ENCODE results near the gene SPSB4.

Gene SPSB4

GRCh38 chr3:141176775-141177174 is 125.6 kb downstream of the SPSB4 start:
- Histone ChIP-seq H3K23ac (ENCODE audit: low read depth, low read length, poor library complexity) (no peak overlapping the region), H2BK12ac (ENCODE audit: low read length) (no peak overlapping the region), H2AK5ac (ENCODE audit: low read depth, low read length) (no peak overlapping the region), H4K91ac (ENCODE audit: low read depth, low read length, poor library complexity) (no peak overlapping the region), H3K79me1 (ENCODE audit: low read depth, low read length) (no peaks in the 10 kb centered on the region), H3K4me1 (ENCODE audit: control insufficient read depth in 2 of 2, insufficient read depth in 1 of 2, low read depth in 1 of 2, low read length in 2 of 2) (no peaks in the 10 kb centered on the region), H2BK15ac (ENCODE audit: low read length) (no peak overlapping the region), H3K18ac (ENCODE audit: low read length) (no peak overlapping the region), H3K9ac (ENCODE audit: low read depth, low read length, poor library complexity) (no peak overlapping the region), H2BK120ac (ENCODE audit: low read depth, low read length) (no peak overlapping the region), H3K4me3 (ENCODE audit: low read length in 2 of 2) (no peak overlapping the region), H3K27me3 (ENCODE audit: control insufficient read depth in 3 of 3, insufficient read depth in 3 of 3, low read depth in 1 of 3, low read length in 3 of 3) (no peaks in the 10 kb centered on the region), H3K14ac (ENCODE audit: low read length) (no peak overlapping the region), H2AFZ (ENCODE audit: low read length) (no peak overlapping the region), H3K27ac (replicated peaks; ENCODE audit: low read length) (no peak overlapping the region), H3K4me2 (ENCODE audit: insufficient read depth, low read length, poor library complexity, severe bottlenecking) (no peak overlapping the region), H3K9me3 (replicated peaks in 1 of 2; ENCODE audit: control insufficient read depth in 2 of 2, insufficient read depth in 1 of 2, low read depth in 1 of 2, low read length in 2 of 2) (peaks cover 4 to 18% of the 10 kb centered on the region in 2 donors), H3K4ac (ENCODE audit: low read length) (no peak overlapping the region), H2BK5ac (ENCODE audit: low read length) (no peak overlapping the region), H3K36me3 (replicated peaks in 1 of 2; ENCODE audit: control insufficient read depth in 2 of 2, insufficient read depth in 2 of 2, low read length in 2 of 2) (peaks cover 0 to 14% of the 10 kb centered on the region in 2 donors), H4K8ac (ENCODE audit: low read depth, low read length) (no peak overlapping the region)
- DNase-seq (ENCODE audit: low spot score) = no peak

- no CpG with 5 or more reads among the region's 3 CpGs for WGBS, 2 donors (ENCODE audit: extremely low coverage in 2 of 2, insufficient read length in 2 of 2, insufficient replicate concordance in 1 of 2)
- DNase-seq (ENCODE audit: low spot score) = no peak
- H3K4me1 ChIP-seq (ENCODE audit: control insufficient read depth in 2 of 2, insufficient read depth in 1 of 2, low read depth in 1 of 2, low read length in 2 of 2) = no peaks in the 10 kb centered on the region
- no peak overlapping the region for H3K18ac ChIP-seq (ENCODE audit: low read length)
- no peak overlapping the region for H3K14ac ChIP-seq (ENCODE audit: low read length)
- H2BK5ac ChIP-seq (ENCODE audit: low read length) = no peak overlapping the region
- H3K9ac ChIP-seq (ENCODE audit: low read depth, low read length, poor library complexity) = no peak overlapping the region
- no peak overlapping the region for H2AFZ ChIP-seq (ENCODE audit: low read length)
- H3K4ac ChIP-seq (ENCODE audit: low read length) = no peak overlapping the region
- H3K27ac ChIP-seq (replicated peaks; ENCODE audit: low read length) = no peak overlapping the region
- no peak overlapping the region for H2BK12ac ChIP-seq (ENCODE audit: low read length)
- H3K9me3 ChIP-seq (replicated peaks in 1 of 2; ENCODE audit: control insufficient read depth in 2 of 2, insufficient read depth in 1 of 2, low read depth in 1 of 2, low read length in 2 of 2) = peaks cover 5 to 20% of the 10 kb centered on the region in 2 donors
- no peak overlapping the region for H2AK5ac ChIP-seq (ENCODE audit: low read depth, low read length)
- no peaks in the 10 kb centered on the region for H3K79me1 ChIP-seq (ENCODE audit: low read depth, low read length)
- H3K4me2 ChIP-seq (ENCODE audit: insufficient read depth, low read length, poor library complexity, severe bottlenecking) = no peak overlapping the region
- peaks cover 0 to 19% of the 10 kb centered on the region in 2 donors for H3K36me3 ChIP-seq (replicated peaks in 1 of 2; ENCODE audit: control insufficient read depth in 2 of 2, insufficient read depth in 2 of 2, low read length in 2 of 2)
- H3K23ac ChIP-seq (ENCODE audit: low read depth, low read length, poor library complexity) = no peak overlapping the region
- no peak overlapping the region for H4K8ac ChIP-seq (ENCODE audit: low read depth, low read length)
- H3K27me3 ChIP-seq (ENCODE audit: control insufficient read depth in 3 of 3, insufficient read depth in 3 of 3, low read depth in 1 of 3, low read length in 3 of 3) = no peaks in the 10 kb centered on the region
- no peak overlapping the region for H2BK120ac ChIP-seq (ENCODE audit: low read depth, low read length)
- H4K91ac ChIP-seq (ENCODE audit: low read depth, low read length, poor library complexity) = no peak overlapping the region
- H3K4me3 ChIP-seq (ENCODE audit: low read length in 2 of 2) = no peak overlapping the region
- no peak overlapping the region for H2BK15ac ChIP-seq (ENCODE audit: low read length)
Observed at GRCh38 chr3:141178026-141178425, 126.9 kb downstream of the SPSB4 start.

- Histone ChIP-seq H2BK12ac (ENCODE audit: low read length) (no peak overlapping the region), H3K23ac (ENCODE audit: low read depth, low read length, poor library complexity) (no peak overlapping the region), H3K27me3 (ENCODE audit: control insufficient read depth in 3 of 3, insufficient read depth in 3 of 3, low read depth in 1 of 3, low read length in 3 of 3) (no peaks in the 10 kb centered on the region), H3K4me2 (ENCODE audit: insufficient read depth, low read length, poor library complexity, severe bottlenecking) (no peak overlapping the region), H3K14ac (ENCODE audit: low read length) (no peak overlapping the region), H3K9ac (ENCODE audit: low read depth, low read length, poor library complexity) (no peak overlapping the region), H4K91ac (ENCODE audit: low read depth, low read length, poor library complexity) (no peak overlapping the region), H3K9me3 (replicated peaks in 1 of 2; ENCODE audit: control insufficient read depth in 2 of 2, insufficient read depth in 1 of 2, low read depth in 1 of 2, low read length in 2 of 2) (peaks cover 5 to 20% of the 10 kb centered on the region in 2 donors), H3K4me3 (ENCODE audit: low read length in 2 of 2) (no peak overlapping the region), H2AK5ac (ENCODE audit: low read depth, low read length) (no peak overlapping the region), H2BK5ac (ENCODE audit: low read length) (no peak overlapping the region), H3K18ac (ENCODE audit: low read length) (no peak overlapping the region), H3K27ac (replicated peaks; ENCODE audit: low read length) (no peak overlapping the region), H4K8ac (ENCODE audit: low read depth, low read length) (no peak overlapping the region), H3K36me3 (replicated peaks in 1 of 2; ENCODE audit: control insufficient read depth in 2 of 2, insufficient read depth in 2 of 2, low read length in 2 of 2) (peaks cover 0 to 19% of the 10 kb centered on the region in 2 donors), H3K79me1 (ENCODE audit: low read depth, low read length) (no peaks in the 10 kb centered on the region), H2AFZ (ENCODE audit: low read length) (no peak overlapping the region), H3K4me1 (ENCODE audit: control insufficient read depth in 2 of 2, insufficient read depth in 1 of 2, low read depth in 1 of 2, low read length in 2 of 2) (no peaks in the 10 kb centered on the region), H2BK15ac (ENCODE audit: low read length) (no peak overlapping the region), H2BK120ac (ENCODE audit: low read depth, low read length) (no peak overlapping the region), H3K4ac (ENCODE audit: low read length) (no peak overlapping the region)
- WGBS, 2 donors (ENCODE audit: extremely low coverage in 2 of 2, insufficient read length in 2 of 2, insufficient replicate concordance in 1 of 2) = no CpG with 5 or more reads among the region's 4 CpGs
- no peak for DNase-seq (ENCODE audit: low spot score)
Observed at GRCh38 chr3:141178551-141178950, 127.4 kb downstream of the SPSB4 start.

GRCh38 chr3:141179983-141180382 is 128.8 kb downstream of the SPSB4 start:
- Histone ChIP-seq H3K9ac (ENCODE audit: low read depth, low read length, poor library complexity) (no peak overlapping the region), H3K27ac (replicated peaks; ENCODE audit: low read length) (no peak overlapping the region), H3K4me3 (ENCODE audit: low read length in 2 of 2) (no peak overlapping the region), H3K18ac (ENCODE audit: low read length) (no peak overlapping the region), H2AFZ (ENCODE audit: low read length) (no peak overlapping the region), H3K9me3 (replicated peaks in 1 of 2; ENCODE audit: control insufficient read depth in 2 of 2, insufficient read depth in 1 of 2, low read depth in 1 of 2, low read length in 2 of 2) (peaks cover 5 to 20% of the 10 kb centered on the region in 2 donors), H3K23ac (ENCODE audit: low read depth, low read length, poor library complexity) (no peak overlapping the region), H3K4me1 (ENCODE audit: control insufficient read depth in 2 of 2, insufficient read depth in 1 of 2, low read depth in 1 of 2, low read length in 2 of 2) (no peaks in the 10 kb centered on the region), H3K27me3 (ENCODE audit: control insufficient read depth in 3 of 3, insufficient read depth in 3 of 3, low read depth in 1 of 3, low read length in 3 of 3) (no peaks in the 10 kb centered on the region), H2AK5ac (ENCODE audit: low read depth, low read length) (no peak overlapping the region), H3K4me2 (ENCODE audit: insufficient read depth, low read length, poor library complexity, severe bottlenecking) (no peak overlapping the region), H2BK12ac (ENCODE audit: low read length) (no peak overlapping the region), H3K14ac (ENCODE audit: low read length) (no peak overlapping the region), H2BK5ac (ENCODE audit: low read length) (no peak overlapping the region), H4K91ac (ENCODE audit: low read depth, low read length, poor library complexity) (no peak overlapping the region), H2BK120ac (ENCODE audit: low read depth, low read length) (no peak overlapping the region), H3K4ac (ENCODE audit: low read length) (no peak overlapping the region), H3K79me1 (ENCODE audit: low read depth, low read length) (no peaks in the 10 kb centered on the region), H4K8ac (ENCODE audit: low read depth, low read length) (no peak overlapping the region), H3K36me3 (replicated peaks in 1 of 2; ENCODE audit: control insufficient read depth in 2 of 2, insufficient read depth in 2 of 2, low read length in 2 of 2) (peaks cover 0 to 12% of the 10 kb centered on the region in 2 donors), H2BK15ac (ENCODE audit: low read length) (no peak overlapping the region)
- no CpG with 5 or more reads among the region's 1 CpG for WGBS, 2 donors (ENCODE audit: extremely low coverage in 2 of 2, insufficient read length in 2 of 2, insufficient replicate concordance in 1 of 2)
- DNase-seq (ENCODE audit: low spot score) = no peak

All from neuronal stem cell (in vitro differentiated cells).